Left ventricle myocardium superior (tissue), 1 donor: ENCODE data around the gene SF3B4. TPM values are rescaled to one million over a fixed set of nuclear protein-coding genes. Genes with fewer than 3 reads are reported as not detected.
"Not testable (repeated sequence)": the region's sequence is repeated elsewhere in the genome, so short reads cannot be mapped to it uniquely, and the experiment has no call there.

Source experiments
- ATAC-seq: fragments of 200-7000 bp; cut with Tn5 transposase; one replicate; pipeline ENCODE4 v1.9.1; 2020; ENCODE audit warnings: mild to moderate bottlenecking, moderate library complexity
- DNase-seq: peaks from one replicate; pipeline ENCODE4 v3.0.0-alpha.2; 2020
- intact Hi-C: fragments of 100-400 bp; cut with micrococcal nuclease; formaldehyde crosslinking; loops from one replicate; pipeline ENCODE4 v1.11.0; 2022
- long read RNA-seq: library from polyadenylated mRNA; unstranded; transcript quantifications from one replicate; pipeline ENCODE4 v2.0.0, GENCODE V29; 2021
- total RNA-seq: library from RNA; stranded (reverse); fragmentation: NEBNext Ultra II Directional; extraction: Animal tissue kit (Norgen Biotek cat#: 25700); gene quantifications from one replicate; pipeline ENCODE4 v1.2.1, GENCODE V29; 2021
- donor health status: DM: no; HTN: yes; CAD: no; lungs with severe emphysema.

The SF3B4 gene, protein sequence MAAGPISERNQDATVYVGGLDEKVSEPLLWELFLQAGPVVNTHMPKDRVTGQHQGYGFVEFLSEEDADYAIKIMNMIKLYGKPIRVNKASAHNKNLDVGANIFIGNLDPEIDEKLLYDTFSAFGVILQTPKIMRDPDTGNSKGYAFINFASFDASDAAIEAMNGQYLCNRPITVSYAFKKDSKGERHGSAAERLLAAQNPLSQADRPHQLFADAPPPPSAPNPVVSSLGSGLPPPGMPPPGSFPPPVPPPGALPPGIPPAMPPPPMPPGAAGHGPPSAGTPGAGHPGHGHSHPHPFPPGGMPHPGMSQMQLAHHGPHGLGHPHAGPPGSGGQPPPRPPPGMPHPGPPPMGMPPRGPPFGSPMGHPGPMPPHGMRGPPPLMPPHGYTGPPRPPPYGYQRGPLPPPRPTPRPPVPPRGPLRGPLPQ
- total RNA-seq = 27.4 TPM
- long read RNA-seq, transcript SF3B4-201 (6 exons, 2,085 nt) = major isoform, 11 of 18 reads
- long read RNA-seq, partial matches to known transcripts = 6 of 18 reads
- long read RNA-seq, other reads (novel, unspliced or antisense) = 1 of 18 reads

DNA sequence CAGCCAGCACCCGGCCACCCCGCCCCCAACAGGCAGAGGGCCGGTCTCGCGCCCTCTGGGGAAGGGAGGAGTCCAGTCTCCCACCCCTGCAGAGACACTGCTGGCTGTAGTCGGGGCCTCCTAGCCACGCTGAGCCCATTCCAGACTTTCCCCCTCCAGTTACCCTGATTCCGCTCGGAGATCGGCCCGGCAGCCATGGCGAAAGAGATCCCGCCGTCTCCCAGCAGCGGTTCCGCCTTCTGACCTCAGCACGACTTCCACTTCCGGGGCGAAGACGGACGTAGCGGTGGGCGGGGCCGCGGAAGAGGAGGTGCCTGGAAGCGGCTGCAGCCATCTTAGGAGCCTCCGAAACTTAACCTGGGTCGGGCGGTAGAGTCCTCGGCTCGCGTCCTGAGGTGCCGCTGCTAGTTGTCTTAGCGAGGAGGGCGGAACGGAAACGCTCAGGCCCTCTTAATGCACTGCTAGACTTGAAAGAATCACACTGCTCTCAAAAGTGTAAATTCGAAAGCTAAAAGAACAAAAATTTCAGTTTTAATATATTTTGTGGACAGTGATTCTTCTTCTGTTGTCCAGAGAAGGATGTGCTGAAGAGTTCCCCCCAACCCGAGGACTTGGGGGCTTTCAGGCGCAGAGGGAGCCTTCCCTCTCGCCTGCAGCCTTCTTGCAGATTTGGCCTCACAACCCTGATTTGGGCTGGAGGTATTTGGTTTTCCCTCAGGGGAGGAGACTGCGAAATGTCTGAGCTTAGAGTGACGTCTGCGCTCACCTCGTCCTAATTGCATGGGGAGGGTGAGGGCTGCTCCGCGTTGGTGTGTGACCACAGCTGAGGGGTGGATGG, at the start of gene SF3B4:
TSS of gene SF3B4 (minus strand) at position 241 of the 838 bp plus-strand sequence. CDS start at position 197, 44 bp downstream.
- ATAC-seq (peak; percentile 99), DNase-seq (peak; percentile 97)
- intact Hi-C loops = no loop called here

DNA sequence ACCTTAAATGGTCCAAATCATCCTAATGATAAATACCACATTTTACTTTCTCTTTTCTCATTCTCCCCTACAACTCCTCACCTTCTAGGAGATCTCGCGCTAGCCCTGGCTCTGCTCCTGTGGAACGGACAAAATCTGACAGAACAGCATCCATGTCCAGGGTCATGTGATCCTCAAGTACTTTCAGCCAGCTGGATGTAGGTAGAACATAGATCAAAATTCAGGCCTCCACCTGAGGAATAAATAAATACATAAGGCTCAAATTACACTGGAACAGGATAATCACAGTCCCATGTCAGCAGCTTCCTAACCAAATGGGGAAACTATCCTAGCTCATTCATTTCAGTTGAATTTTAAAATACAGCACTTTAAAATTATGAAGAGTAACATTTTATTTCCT, 49.7 kb upstream of the SF3B4 start:
- ATAC-seq = no peak
- no peak for DNase-seq
- intact Hi-C loops = no loop called here

DNA sequence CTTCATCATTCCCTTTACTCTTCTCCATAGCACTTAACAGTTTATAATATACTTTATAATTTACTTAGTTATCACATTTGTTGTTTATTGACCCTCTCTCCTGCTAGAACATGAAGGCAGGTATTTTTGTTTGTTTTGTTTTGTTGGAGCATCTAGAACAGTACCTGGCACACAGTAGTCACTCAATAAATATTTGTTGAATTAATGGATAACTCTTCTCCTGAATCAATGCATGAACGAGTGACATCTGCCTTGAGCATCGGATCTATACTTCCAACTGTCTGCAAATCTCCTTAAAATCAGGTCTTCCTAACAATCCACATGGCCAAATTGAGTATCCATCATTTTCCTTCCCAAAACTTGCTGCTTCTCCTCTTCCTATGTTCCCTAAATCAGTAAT, 44.9 kb upstream of the SF3B4 start:
- intact Hi-C loops = no loop called here
- ATAC-seq (no peak), DNase-seq (no peak)

DNA sequence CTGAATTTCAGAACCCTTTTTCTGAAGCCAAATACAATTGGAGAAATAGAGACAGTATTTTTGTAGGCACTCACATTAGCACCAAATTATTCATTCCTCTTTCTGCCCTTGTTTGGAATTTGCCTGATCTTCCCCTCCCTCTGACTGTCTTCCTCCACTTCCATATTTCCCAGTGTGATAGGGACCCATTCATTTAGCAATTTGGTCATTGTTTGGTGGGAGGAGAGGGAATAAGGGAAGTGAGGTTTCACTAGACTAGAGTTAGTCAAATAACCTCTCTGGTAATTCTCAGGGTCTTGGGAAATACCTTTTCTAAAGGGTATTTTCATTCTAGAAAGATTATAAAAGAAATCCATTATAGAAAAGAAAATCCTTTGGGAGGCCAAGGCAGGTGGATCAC, 40.0 kb upstream of the SF3B4 start:
- intact Hi-C loops = loop anchor here (10.0 kb wide), 2 partner anchors 47 to 197 kb away; partner anchors contain the start of gene OTUD7B
- ATAC-seq = no peak

DNA sequence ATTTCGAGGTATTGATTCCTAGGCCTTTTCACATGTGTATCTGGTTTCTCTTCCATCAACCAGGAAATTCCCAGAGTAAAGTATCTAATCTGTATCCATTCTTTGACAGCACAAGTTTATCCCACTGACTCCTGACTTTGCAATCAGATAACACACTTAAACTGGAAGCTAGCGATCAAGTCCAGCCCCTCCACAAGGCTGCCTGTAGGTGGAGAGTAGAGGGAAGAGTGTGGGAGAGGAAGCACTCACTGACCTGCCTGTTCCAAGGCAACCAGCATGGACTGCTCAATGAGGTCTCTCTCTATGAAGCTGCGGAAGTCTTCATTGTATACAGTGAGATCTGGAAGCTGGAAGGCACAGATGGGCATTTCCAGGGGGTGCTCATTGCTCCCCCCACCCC, 39.4 kb upstream of the SF3B4 start:
- DNase-seq = no peak
- intact Hi-C loops = loop anchor here (10.0 kb wide), 2 partner anchors 48 to 198 kb away; partner anchors contain the start of gene OTUD7B
- no peak for ATAC-seq

More for the DNA sequence above, 40.0 kb upstream of the SF3B4 start:
- DNase-seq = no peak

DNA sequence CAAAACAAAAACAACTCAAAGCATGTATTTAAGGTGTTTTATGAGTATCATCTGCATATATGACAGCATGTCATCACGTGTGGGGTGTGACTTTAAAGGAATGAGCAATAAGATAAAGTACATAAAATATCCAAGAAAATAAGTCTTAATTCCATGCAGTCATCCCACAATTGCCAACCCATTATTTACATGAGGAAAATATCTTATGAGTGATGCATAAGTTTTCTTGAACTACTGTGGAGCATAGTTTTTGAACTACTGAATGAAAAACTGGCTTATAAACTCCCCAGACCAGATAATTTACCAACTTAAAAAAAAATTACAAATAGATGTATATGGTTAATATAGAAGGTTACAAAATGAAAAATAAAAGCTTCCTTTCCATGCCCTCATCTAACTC, 38.8 kb upstream of the SF3B4 start:
- ATAC-seq (no peak), DNase-seq (no peak)
- intact Hi-C loops = loop anchor here (10.0 kb wide), 2 partner anchors 48 to 198 kb away; partner anchors contain the start of gene OTUD7B

DNA sequence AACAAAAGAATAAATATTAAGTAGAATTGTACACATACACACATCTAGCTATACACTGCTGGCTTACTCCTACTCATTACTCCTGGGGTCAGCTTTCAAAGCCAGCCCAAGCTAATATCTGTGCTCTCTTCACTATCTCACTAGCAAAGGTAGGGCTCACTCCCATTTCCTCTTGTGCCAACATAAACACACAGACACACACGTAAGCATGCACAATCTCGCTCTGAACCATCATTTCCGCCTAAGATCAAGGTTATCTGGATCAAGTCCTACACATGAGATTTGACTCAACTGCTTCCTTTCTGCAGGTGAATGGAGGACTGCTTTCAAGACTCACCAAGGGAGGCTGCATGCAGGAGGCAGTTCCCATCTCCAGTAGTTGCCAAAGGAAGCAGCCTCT, 37.8 kb upstream of the SF3B4 start:
- intact Hi-C loops = loop anchor here (10.0 kb wide), 2 partner anchors 49 to 199 kb away; partner anchors contain the start of gene OTUD7B
- ATAC-seq (no peak), DNase-seq (no peak)

DNA sequence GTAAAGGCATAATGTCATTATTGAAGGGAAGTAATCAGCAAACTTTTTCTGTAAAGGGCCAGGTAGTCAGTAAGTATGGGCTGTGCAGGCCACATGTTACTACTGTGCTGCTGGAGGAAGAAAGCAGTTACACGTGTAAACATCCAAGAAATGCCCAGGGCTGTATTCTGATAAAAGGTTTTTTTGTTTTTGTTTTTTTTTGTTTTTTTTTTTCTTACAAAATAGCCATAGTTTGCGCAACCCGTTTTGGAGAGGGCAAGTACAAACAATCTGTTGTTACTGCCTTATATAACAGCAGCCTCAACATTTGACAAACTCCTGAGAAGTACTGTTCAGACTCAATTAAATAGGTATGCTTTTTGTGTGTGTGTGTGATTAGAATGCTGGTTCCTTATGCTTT, 35.8 kb upstream of the SF3B4 start:
- ATAC-seq = no peak

DNA sequence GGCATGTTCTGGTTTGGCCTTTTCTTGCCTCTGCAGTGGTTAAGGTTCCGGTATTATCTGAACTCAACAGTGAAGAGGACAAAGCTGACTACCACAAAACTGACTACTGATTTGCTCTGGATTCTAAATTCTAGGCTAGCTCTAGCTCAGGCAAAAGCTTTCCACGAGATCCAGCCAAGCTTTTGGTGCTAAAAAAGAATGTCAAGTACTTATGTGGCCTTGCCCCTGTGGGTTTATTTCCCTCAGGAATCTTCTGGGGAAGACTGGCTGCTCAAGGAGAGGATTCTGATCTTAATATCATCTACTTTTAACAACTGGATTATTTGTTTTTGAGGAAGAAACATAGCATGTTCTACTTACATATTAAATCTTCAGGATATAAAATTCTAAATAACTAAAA, 35.1 kb upstream of the SF3B4 start:
- ATAC-seq (no peak), DNase-seq (no peak)
- intact Hi-C loops = loop anchor here (1.0 to 10.0 kb wide), 3 partner anchors 52 to 202 kb away; partner anchors contain the start of gene OTUD7B

More for the DNA sequence above, 35.8 kb upstream of the SF3B4 start:
- DNase-seq = no peak
- intact Hi-C loops = loop anchor here (10.0 kb wide), 2 partner anchors 51 to 201 kb away; partner anchors contain the start of gene OTUD7B

DNA sequence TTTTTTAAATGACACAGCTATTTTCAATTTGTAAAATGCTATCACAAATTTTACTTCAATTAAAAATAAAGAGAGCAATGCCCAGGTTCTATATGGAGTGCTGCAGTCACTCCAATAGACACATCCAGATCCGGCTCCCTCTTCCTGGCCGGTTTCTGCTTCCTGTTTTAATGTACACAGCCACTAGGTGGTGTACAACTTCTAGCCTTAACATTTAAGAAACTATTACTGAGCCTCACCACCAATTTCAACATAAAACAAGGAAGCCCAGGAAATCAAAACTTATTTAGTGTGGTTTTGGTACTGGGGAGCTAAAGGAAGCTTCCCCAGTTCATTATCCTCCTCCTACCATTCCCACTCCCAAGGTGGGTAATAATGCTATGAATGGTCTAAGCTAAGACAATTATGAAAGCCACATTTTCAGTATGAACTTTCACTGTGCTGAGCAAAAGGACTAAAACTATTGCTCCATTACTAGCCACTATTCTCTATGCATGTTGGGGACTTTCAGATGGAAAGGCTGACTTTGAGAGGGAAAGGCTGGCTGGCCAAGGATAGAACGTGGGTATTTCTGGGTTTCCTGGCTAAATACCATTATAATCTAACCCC, 34.5 kb upstream of the SF3B4 start:
- DNase-seq (no peak), ATAC-seq (peak; percentile 91)
- intact Hi-C loops = loop anchor here (1.0 to 10.0 kb wide), 3 partner anchors 53 to 203 kb away; partner anchors contain the start of gene OTUD7B

DNA sequence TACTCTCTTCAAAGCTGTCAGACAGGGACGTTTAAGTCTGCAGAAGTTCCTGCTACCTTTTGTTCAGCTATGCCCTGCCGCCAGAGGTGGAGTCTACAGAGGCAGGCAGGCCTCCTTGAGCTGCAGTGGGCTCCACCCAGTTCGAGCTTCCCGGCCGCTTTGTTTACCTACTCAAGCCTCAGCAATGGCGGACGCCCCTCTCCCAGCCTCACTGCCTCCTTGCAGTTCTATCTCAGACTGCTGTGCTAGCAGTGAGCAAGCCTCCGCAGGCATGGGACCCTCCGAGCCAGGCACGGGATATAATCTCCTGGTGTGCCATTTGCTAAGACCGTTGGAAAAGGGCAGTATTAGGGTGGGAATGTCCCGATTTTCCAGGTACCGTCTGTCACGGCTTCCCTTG, 29.9 kb upstream of the SF3B4 start:
- DNase-seq, ATAC-seq, intact Hi-C loops: not testable (repeated sequence)

DNA sequence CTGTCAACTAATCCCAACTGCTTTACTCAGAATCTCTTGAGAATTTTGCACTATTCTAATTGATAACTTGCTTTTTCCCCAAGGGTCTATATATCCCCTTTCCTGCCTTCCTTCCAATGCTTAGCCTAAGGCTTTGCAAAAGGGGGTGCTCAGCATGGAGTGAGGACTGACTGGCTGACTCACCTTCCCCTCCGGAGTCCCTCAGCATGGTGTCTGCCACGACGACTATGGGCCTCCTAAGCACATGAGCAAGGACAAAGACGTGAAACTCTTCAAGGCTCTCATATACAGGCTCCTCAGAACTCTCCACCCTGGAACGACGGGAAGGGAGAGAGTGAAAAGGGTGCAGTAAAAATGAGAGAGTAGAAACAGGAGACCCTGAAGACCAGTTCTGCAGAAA, 22.3 kb upstream of the SF3B4 start:
- intact Hi-C loops = no loop called here
- DNase-seq = no peak
- no peak for ATAC-seq

DNA sequence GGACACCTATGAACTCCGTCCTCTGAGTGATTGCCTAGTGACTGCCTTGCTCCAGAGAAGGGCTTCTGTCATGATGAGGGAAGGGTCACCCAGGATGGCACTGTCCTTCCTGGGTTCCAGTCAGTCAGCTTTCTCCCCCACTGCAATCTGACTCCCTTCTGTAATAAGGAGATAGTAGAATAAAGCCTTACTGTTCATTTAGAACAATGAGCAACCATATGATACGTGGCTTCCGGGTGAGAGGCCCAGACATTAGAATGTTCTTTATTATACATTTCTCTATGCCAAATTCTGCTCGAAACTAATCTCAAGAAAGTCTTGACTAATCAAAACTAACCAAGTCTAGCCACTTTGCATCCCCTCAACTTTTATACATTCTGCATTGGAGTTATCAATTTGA, 17.6 kb upstream of the SF3B4 start:
- intact Hi-C loops = no loop called here
- ATAC-seq = no peak
- no peak for DNase-seq

DNA sequence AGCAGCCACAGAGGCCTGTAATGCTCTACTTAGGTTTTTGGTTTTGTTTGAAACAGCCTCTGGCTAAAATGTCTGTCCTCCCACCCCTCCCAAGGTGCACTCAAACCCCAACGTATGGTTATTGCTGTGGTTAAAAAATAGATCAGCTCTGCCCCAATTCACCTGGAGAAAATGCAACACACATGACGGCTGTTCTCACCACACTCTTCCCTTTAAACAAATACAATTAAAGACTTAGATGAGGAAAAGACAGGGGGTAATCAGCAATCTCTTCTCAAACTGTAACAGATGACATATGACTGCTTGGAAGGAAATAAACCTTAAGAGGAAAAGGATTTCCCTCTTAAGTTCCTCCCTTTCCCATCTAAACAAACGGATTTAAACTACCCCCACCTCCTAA, 15.3 kb upstream of the SF3B4 start:
- no peak for DNase-seq
- intact Hi-C loops = no loop called here
- no peak for ATAC-seq

DNA sequence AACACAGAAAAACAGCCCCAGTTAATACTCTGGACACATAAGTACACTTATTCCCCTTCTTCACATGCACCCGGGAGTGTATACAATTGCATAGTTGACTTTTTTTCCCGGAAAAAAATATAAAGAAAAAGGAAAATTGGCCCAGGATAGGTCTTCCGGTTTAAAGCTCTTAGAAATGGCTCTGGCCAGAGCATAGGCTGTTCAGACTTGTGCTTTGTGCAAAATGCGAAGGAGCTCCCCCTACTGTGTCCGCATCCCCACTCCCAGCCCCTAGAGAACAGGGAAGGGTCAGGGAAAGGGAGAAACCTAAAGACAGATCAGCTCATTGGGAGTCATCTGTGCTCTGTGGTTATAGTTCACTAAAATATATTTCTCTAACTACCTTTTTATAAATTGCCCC, 14.6 kb upstream of the SF3B4 start:
- DNase-seq (no peak), ATAC-seq (peak; percentile 48)
- intact Hi-C loops = no loop called here

DNA sequence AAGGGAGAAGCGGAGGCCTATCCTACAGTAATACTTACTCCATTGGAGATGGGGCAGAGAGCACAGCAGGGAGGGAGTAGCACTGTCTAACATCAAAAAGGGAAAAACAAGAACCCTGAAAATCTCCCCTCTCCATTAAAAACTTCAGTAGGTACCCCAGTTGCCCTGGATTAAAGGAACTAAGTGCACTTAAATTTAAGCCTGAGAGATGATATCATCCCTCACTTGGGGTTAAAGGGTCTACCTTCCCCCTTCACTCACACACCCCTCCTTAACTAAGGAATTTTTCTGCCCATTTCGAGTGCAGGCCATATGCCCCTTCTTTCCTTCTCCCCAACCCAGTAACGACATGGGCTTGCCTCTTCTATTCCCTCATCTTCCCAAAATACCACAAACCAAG, 12.8 kb upstream of the SF3B4 start:
- DNase-seq (no peak), ATAC-seq (no peak)
- intact Hi-C loops = no loop called here

DNA sequence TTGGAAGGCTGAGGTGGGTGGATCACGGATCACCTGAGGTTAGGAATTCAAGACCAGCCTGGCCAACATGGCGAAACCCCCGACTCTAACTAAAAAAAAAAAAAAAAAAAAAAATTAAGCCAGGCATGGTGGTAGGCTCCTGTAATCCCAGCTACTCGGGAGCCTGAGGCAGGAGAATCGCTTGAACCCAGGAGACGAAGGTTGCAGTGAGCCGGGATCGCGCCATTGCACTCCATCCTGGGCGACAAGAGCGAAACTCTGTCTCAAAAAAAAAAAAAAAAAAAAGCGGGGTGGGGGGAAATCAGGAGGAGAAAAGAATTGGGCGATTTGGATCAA, 11.0 kb upstream of the SF3B4 start:
- peak; percentile 4 for ATAC-seq
- DNase-seq, intact Hi-C loops: not testable (repeated sequence)

DNA sequence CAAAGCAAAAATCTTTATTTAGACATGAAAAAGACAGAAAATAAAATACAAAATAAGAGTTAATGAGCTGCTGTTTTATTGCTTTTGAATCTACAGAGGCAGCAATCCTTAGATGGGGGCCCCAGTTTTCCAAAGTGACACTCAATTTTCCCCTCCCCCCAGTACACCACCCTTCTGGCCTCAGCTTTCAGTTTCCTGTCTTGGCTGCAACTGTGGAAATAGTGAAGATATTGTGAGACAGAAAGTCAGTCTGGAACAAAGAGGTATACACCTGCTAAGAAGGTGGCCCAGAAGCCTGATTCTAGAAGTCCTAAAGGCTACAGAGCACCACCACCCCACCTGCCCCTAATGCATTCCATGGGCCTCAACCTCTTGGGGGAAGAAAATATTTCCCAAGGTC, 10.2 kb upstream of the SF3B4 start:
- no peak for DNase-seq
- intact Hi-C loops = no loop called here
- ATAC-seq = peak; percentile 16

DNA sequence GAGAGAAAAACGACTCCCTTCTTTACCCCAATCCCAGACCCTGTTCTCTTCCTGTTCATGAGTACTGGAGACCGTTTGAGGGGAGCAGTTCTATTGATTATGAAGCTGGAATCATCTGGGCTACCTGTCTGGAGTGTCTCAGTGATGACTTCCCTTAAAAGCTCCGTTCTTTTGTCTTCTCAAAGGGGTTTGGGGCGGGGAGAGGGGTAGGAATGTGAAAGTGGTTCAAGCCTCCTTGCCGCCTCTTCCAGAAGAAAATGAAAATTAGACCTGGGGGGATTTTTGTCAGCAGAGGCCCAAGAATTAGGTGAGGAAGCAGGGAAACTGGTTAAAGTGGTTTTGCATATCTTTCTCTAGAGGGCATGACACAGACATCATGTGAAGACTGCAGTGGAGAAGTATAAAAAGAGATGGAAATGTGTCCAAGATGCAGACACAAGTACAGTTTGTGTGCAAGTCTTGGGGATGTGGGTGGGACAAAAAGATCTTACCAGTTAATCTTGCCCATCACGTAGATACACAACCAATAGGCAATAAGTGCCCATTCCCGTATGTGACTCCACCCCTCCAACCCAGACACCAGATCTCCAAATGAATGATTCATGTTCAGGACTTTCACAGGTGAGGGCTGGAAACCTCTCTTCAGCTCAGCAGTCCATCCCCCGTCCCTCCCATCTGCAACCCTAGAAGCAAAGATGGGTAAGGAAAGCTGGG, 9.5 kb upstream of the SF3B4 start:
- no peak for ATAC-seq

More for the DNA sequence above, 9.5 kb upstream of the SF3B4 start:
- intact Hi-C loops = no loop called here
- no peak for DNase-seq
